IMR-90 (cell line): Measurements from ENCODE around the gene DOK6. TPM values are rescaled to one million over a fixed set of nuclear protein-coding genes. Genes with fewer than 3 reads are reported as not detected.

Experiments used
- ATAC-seq: fragments of 200-7000 bp; cut with Tn5 transposase; 2 replicates; pipeline ENCODE4 v1.9.1; 2020; ENCODE audit warnings: low read depth, mild to moderate bottlenecking, moderate library complexity
- BruUV-seq: library from RNA; stranded (reverse); fragments of 400-500 nt; replicated peaks from 2 replicates; lab custom pipeline; 2021; lab: Mats Ljungman, UMichigan
- CTCF ChIA-PET: fragments of 300-600 bp; formaldehyde crosslinking; extraction: SDS; loops from one replicate; lab custom pipeline; 2021; ENCODE audit warnings: antibody characterized with exemption; lab: Yijun Ruan, JAX
- POLR2A ChIA-PET: fragments of 300-600 bp; sonication (Branson Sonifier 250); formaldehyde crosslinking; loops from one replicate; lab custom pipeline; 2022; ENCODE audit warnings: antibody characterized with exemption; ENCODE audit not compliant: unreplicated experiment; lab: Charles Lee
- DNase-seq: peaks from one replicate; pipeline ENCODE4 v3.0.0; 2013
- H2AFZ ChIP-seq: replicated peaks from 2 replicates; pipeline ENCODE3; 2013; ENCODE audit warnings: low read length, mild to moderate bottlenecking; ENCODE audit not compliant: poor library complexity
- H2AK5ac ChIP-seq: 2 replicates; pipeline ENCODE4 v1.6.1; 2013; ENCODE audit warnings: low read depth, low read length, inconsistent platforms
- H2AK9ac ChIP-seq: replicated peaks from 2 replicates; pipeline ENCODE3; 2013; ENCODE audit warnings: mild to moderate bottlenecking, low read depth, low read length, moderate library complexity; ENCODE audit not compliant: poor library complexity
- H2BK120ac ChIP-seq: 2 replicates; pipeline ENCODE4 v1.6.1; 2013; ENCODE audit warnings: low read depth, low read length, inconsistent platforms
- H2BK15ac ChIP-seq: 3 replicates; pipeline ENCODE4 v1.6.1; 2013; ENCODE audit warnings: low read depth, low read length, inconsistent platforms
- H2BK20ac ChIP-seq: 2 replicates; pipeline ENCODE4 v1.6.1; 2013; ENCODE audit warnings: low read depth, mild to moderate bottlenecking, inconsistent platforms, low read length, moderate library complexity
- H2BK5ac ChIP-seq: 2 replicates; pipeline ENCODE4 v1.6.1; 2013; ENCODE audit warnings: mild to moderate bottlenecking, low read depth, low read length, inconsistent platforms; ENCODE audit not compliant: poor library complexity, severe bottlenecking
- H3K14ac ChIP-seq: replicated peaks from 2 replicates; pipeline ENCODE4 v1.6.1; 2013; ENCODE audit warnings: low read depth, low read length, inconsistent platforms
- H3K18ac ChIP-seq: 2 replicates; pipeline ENCODE4 v1.6.1; 2013; ENCODE audit warnings: low read depth, low read length, control low read depth
- H3K23ac ChIP-seq: 2 replicates; pipeline ENCODE4 v1.6.1; 2013; ENCODE audit warnings: low read depth, low read length, inconsistent platforms
- H3K27ac ChIP-seq: 2 replicates; pipeline ENCODE4 v1.5.1; 2013; ENCODE audit warnings: mild to moderate bottlenecking, control low read depth, low read length; ENCODE audit not compliant: insufficient read depth
- H3K27me3 ChIP-seq: 2 replicates; pipeline ENCODE4 v1.6.1; 2013; ENCODE audit warnings: low read length; ENCODE audit not compliant: control insufficient read depth, insufficient read depth
- H3K36me3 ChIP-seq: 2 replicates; pipeline ENCODE4 v1.6.1; 2013; ENCODE audit warnings: low read length, mixed read lengths; ENCODE audit not compliant: control insufficient read depth, insufficient read depth
- H3K4ac ChIP-seq: 2 replicates; pipeline ENCODE4 v1.6.1; 2013; ENCODE audit warnings: low read depth, low read length, inconsistent platforms
- H3K4me1 ChIP-seq: 2 replicates; pipeline ENCODE4 v1.6.1; 2013; ENCODE audit warnings: low read length, mixed read lengths; ENCODE audit not compliant: control insufficient read depth, insufficient read depth
- H3K4me2 ChIP-seq: 2 replicates; pipeline ENCODE4 v1.6.1; 2013; ENCODE audit warnings: low read depth, mild to moderate bottlenecking, control low read depth, low read length, moderate library complexity
- H3K4me3 ChIP-seq: 2 replicates; pipeline ENCODE4 v1.5.1; 2013; ENCODE audit warnings: low read depth, mild to moderate bottlenecking, control low read depth, low read length, moderate library complexity; ENCODE audit not compliant: insufficient read depth
- H3K56ac ChIP-seq: 2 replicates; pipeline ENCODE4 v1.6.1; 2013; ENCODE audit warnings: low read length, inconsistent platforms; ENCODE audit not compliant: insufficient read depth; ENCODE audit errors: extremely low read depth
- H3K79me1 ChIP-seq, 2 experiments: 2 replicates each; pipeline ENCODE4 v1.6.1; 2013; ENCODE audit warnings: low read length in 2 of 2, inconsistent platforms in 1 of 2, low read depth in 1 of 2
- H3K9ac ChIP-seq: 2 replicates; pipeline ENCODE4 v1.6.1; 2013; ENCODE audit warnings: low read depth, low read length, control low read depth
- H3K9me1 ChIP-seq: 2 replicates; pipeline ENCODE4 v1.6.1; 2013; ENCODE audit warnings: low read length, inconsistent platforms; ENCODE audit not compliant: insufficient read depth
- H3K9me3 ChIP-seq: 2 replicates; pipeline ENCODE4 v1.6.1; 2013; ENCODE audit warnings: low read length; ENCODE audit not compliant: control insufficient read depth, insufficient read depth
- H4K20me1 ChIP-seq: 2 replicates; pipeline ENCODE4 v1.6.1; 2013; ENCODE audit warnings: low read length, inconsistent platforms; ENCODE audit not compliant: insufficient read depth
- H4K5ac ChIP-seq: 2 replicates; pipeline ENCODE4 v1.6.1; 2013; ENCODE audit warnings: mild to moderate bottlenecking, low read depth, low read length, control low read depth
- H4K8ac ChIP-seq, 2 experiments: 2 replicates each; pipeline ENCODE4 v1.6.1; 2013; ENCODE audit warnings: low read depth in 2 of 2, low read length in 2 of 2, control low read depth in 1 of 2, inconsistent platforms in 1 of 2
- H4K91ac ChIP-seq: 2 replicates; pipeline ENCODE4 v1.6.1; 2013; ENCODE audit warnings: low read depth, low read length, inconsistent platforms; ENCODE audit not compliant: insufficient read depth
- CTCF ChIP-seq: conservative IDR thresholded peaks from 2 replicates; pipeline ENCODE4 v1.5.1; 2012; ENCODE audit warnings: mild to moderate bottlenecking, low read depth, low read length, improper control_type of control experiment
- MAFK ChIP-seq: IDR thresholded peaks from 2 replicates; pipeline ENCODE4 v1.6.1; 2012; ENCODE audit warnings: low read depth, low read length, improper control_type of control experiment
- MXI1 ChIP-seq: IDR thresholded peaks from 2 replicates; pipeline ENCODE4 v1.6.1; 2012; ENCODE audit warnings: low read depth, mild to moderate bottlenecking, low read length, moderate library complexity, borderline replicate concordance
- WGBS, 2 experiments: methylation state at CpG; one replicate each; pipeline versions ENCODE4 v1.1.5 to v1.1.7; 2013; ENCODE audit warnings: missing lambda C conversion rate in 2 of 2; ENCODE audit not compliant: insufficient read length in 1 of 2; ENCODE audit errors: extremely low coverage in 2 of 2; 5-methylcytosine and 5-hydroxymethylcytosine counted together
- dilution Hi-C: fragments of 300-500 bp; cut with HindIII; formaldehyde crosslinking; loops from one replicate; pipeline ENCODE4 v1.14.3; 2018; ENCODE audit warnings: low sequenced_read_pairs; ENCODE audit not compliant: unreplicated experiment
- in situ Hi-C: fragments of 300-500 bp; cut with MboI; formaldehyde crosslinking; loops from 3 replicates; pipeline ENCODE4 v1.14.3; 2019; ENCODE audit warnings: low sequenced_read_pairs, inconsistent platforms, mixed read lengths
- intact Hi-C: fragments of 100-400 bp; cut with micrococcal nuclease; formaldehyde crosslinking; loops from 2 replicates; pipeline ENCODE4 v1.10.0; 2022
- polyA plus RNA-seq, 3 experiments: library from polyadenylated mRNA; depleted of rRNA; stranded (reverse); fragments of >200 nt; gene quantifications; 2 replicates each; pipeline ENCODE4 v1.2.3, GENCODE V29; 2012; ENCODE audit warnings: low replicate concordance in 1 of 3
- total RNA-seq: library from RNA; depleted of rRNA; stranded (reverse); fragments of >200 nt; gene quantifications from 2 replicates; pipeline ENCODE4 v1.2.3, GENCODE V29; 2012

DOK6 gene
- total and polyA plus RNA-seq, 2 of the 4 experiments (the other 2 are of a cell fraction) = 1.9 to 2.7 TPM

GRCh38 chr18:69469444-69469919 is 68.8 kb downstream of the DOK6 start:
- no peak overlapping the region for H3K23ac ChIP-seq
- no peaks in the 10 kb centered on the region for H3K9me3 ChIP-seq
- H3K18ac ChIP-seq = no peak overlapping the region
- H3K4me2 ChIP-seq = no peak overlapping the region
- H3K27me3 ChIP-seq = no peaks in the 10 kb centered on the region
- ATAC-seq = no peak
- CTCF ChIA-PET = no interaction called here
- in situ Hi-C loops (no loop called here), dilution Hi-C loops (no loop called here), intact Hi-C loops (no loop called here)
- no peaks in the 10 kb centered on the region for H3K9me1 ChIP-seq
- no peak overlapping the region for H3K14ac ChIP-seq
- H3K36me3 ChIP-seq = no peaks in the 10 kb centered on the region
- BruUV-seq = no TSS peak
- H2AFZ ChIP-seq = no peak overlapping the region
- no peak overlapping the region for H3K4ac ChIP-seq
- TF ChIP-seq MAFK = no peak
- TF ChIP-seq CTCF = 0 out of 2 replicates have a peak, but pooled peaks have one; percentile 14
- TF ChIP-seq MXI1 = no peak
- DNase-seq = no peak
- no peak overlapping the region for H2BK120ac ChIP-seq
- H2BK5ac ChIP-seq = no peak overlapping the region
- H3K56ac ChIP-seq = no peak overlapping the region
- POLR2A ChIA-PET = no interaction called here
- H4K8ac ChIP-seq = no peak overlapping the region
- H3K4me1 ChIP-seq = no peaks in the 10 kb centered on the region
- H4K20me1 ChIP-seq = no peaks in the 10 kb centered on the region
- no peak overlapping the region for H3K27ac ChIP-seq
- no peak overlapping the region for H4K5ac ChIP-seq
- H2BK15ac ChIP-seq = no peak overlapping the region
- no peaks in the 10 kb centered on the region for H3K79me1 ChIP-seq
- no peak overlapping the region for H2BK20ac ChIP-seq
- no peak overlapping the region for H2AK5ac ChIP-seq
- no peak overlapping the region for H3K4me3 ChIP-seq
- H2AK9ac ChIP-seq = no peak overlapping the region
- H3K9ac ChIP-seq = no peak overlapping the region
- H4K91ac ChIP-seq = no peak overlapping the region
- 97% methylated on average over 6 of the region's 27 CpGs; no CpG with 5 or more reads in 1 of the 2 experiments for WGBS, 2 experiments
